NCI-H1105 (cell line): ENCODE data around the gene OPCML.

Experiments used
- DNase-seq: peaks from one replicate; lab custom pipeline; 2025; lab: John Stamatoyannopoulos, UW

The OPCML gene

DNA sequence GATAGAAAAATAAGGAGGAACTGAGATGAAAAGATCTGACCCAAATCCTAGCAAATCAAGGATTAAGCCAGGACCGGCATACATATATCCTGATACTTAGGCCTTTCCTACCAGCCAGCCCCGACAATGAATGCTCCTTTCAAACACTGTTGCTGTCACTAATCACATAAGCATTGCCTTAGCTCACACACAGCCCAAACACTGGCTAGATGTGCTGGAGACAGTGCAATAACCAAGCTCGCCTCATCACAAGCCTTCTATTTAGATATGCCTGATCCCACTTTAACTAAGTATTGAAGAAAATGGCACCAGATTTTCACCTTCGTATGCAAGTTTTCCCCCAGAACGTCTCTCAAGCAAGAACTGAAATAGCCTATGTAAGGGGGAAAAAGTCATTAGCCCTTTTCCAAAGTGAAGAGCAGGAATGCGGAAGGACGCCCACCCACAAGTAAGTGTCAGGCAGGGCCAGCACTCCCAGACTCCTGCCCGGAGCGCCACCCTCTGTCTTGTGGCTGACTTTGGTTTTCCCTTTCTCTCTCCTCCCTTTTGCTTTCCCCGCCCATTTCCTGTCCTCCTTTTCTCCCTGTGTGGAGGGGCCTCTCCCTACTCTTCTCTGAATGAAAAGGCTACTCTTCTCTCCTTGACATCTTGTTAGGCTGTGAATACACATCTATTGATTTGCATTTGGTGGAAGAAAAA, 8.9 kb upstream of the OPCML start:
- DNase-seq: no peak

DNA sequence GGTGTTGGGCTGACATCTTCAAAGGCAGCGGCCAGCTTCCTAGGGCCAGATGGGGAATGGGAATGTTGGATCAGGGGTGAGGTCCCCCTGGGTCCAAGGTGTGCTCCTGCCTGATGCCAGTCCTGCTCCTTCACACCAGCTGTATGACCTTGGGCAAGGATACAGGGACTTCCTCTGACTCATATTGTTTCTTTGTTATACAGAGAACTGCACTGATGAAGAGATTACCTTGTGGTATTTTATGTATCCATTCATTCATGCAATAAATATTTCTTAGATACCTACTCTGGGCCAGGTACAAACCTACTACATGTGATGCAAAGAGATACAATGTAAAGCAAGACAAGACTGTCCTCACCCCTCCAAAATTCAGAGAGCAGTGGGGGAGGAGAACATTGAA, 3.9 kb upstream of the OPCML start:
- no peak for DNase-seq

DNA sequence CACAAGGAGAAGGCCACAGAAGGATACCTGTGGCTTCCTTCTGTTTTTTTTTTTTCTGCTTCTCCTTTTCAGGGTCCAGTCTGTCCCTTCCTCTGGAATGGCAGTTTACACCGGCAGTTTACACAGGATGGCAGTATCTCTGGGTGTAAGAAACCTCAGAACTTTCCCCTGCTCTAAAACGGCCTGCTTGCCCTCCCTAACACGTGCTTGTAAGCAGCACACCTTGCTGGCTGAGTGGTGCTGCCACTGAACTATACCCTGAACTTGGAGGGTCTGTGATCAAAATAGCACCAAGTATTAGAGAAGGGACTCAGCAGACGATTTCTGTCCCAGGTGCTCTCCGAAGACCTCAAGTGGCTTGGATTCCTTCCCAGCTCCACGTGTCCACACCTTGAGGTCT, 904 bp upstream of the OPCML start:
- no peak for DNase-seq

- no peak for DNase-seq
Observed at GRCh38 chr11:133531458-133531857, 843 bp downstream of the OPCML start.

- DNase-seq: no peak
Observed at GRCh38 chr11:133530501-133530835, 1.8 kb downstream of the OPCML start.

DNA sequence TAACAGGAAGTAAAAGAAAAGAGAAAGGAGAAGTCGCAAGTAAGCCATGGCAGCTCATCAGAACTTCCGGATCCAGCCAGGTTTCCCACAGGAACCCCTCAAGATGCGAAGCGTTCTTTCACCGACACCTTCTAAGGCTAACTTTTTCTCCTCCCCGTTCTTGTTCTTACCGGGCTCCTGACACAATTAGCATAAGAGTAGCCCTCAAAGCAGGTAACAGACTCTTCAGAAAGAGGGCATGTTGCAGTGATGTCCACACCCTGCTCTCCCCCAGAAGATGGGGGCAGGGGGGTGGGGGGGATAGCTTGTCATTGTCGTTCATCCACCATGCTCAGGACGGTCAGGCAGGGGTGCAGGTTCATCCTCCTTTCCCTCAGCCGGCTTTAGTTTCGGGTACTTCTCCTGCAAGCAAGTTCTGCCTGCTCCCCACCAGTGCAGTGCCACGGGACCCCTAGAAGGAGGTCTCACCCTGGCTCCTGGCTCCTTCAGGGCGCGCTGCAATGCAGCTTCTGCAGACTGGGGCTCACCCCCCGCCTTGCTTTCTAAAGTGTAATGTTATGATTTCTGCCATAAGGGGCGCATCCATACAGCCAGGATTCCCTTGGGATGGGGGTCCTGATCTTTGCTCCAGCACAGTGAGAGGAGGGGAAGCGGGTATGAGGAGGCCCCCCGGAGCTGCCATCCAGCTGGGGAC, 2.3 kb downstream of the OPCML start:
- DNase-seq: no peak

DNA sequence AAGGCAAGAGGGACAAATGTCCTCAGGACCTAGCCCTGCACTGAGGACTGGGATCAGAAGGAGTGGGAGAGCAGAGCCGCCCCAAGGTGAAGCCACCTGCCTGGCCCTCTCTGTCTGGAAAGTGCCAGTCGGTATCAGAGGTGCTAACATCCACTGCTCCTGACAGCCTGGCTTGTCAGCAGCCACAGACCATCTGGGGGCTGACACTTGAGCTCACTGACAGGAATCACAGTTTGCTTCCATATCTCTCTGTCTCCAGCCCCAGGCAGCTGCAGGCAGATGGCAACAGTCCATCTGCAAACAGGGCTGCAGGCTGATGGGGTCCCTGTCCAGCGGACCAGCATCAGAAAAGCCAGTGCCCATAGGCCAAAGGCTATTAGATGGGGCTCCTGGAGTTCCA, 5.5 kb downstream of the OPCML start:
- no peak for DNase-seq

- DNase-seq: no peak
Observed at GRCh38 chr11:133525976-133526375, 6.3 kb downstream of the OPCML start.

- no peak for DNase-seq
Observed at GRCh38 chr11:133524488-133524887, 7.8 kb downstream of the OPCML start.

DNA sequence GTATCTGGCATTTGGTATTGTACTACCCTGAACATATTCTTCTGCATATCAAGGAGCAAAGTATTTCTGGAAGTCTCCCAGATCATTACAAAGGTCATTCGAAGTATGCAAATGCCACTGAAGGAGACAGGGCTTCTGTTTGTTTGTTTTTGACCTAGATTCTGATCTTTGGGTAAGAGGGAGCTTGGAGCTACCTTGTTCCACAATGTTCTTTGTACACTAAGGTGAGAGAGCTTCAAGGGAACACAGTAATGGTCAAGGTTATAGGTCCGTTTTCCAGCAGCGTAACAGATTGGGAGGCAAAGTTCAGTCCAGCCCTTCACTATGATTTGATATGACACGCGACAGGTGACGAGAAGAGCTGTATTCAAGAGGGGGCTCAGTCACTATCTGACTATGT, 10.0 kb downstream of the OPCML start:
- no peak for DNase-seq

DNA sequence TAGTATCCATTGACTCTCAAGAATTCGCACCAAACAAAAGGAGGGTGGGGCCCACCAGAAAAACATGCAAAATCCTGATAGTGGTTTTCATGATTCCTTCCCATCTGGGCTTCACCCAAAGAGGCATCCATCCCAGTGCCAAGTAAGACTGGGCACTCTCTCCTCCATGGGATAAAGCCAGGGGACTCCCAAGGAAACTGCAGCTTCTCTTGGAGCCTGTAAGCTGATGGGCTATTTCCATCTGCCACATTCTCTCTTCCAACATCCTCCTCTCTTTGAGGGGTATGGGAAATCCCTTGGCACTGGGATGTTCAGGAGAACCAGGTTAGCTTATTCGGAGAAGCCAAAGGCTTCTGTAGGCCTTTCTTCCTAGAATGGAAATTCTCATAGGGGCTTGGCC, 10.8 kb downstream of the OPCML start:
- DNase-seq: no peak

- no peak for DNase-seq
Observed at GRCh38 chr11:133520707-133521106, 11.6 kb downstream of the OPCML start.

DNA sequence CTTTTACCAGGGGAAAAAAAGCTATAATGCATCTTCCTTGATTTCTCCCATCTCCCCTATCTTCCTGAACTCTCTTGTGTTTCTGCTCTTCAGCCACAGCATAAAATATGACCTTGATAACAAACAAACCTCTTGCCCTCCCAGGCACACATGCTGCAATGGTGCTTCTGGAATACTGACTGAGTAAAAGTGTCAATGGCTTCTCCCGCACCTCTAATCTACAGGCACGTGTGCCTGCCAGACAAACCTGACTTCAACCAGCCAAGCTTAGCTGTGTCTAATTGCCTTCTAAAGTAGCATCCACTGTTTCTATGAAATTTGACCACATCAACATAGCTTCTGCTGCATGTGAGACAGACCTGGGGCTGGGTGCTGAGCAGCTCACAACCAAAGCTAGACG, 12.7 kb downstream of the OPCML start:
- no peak for DNase-seq

DNA sequence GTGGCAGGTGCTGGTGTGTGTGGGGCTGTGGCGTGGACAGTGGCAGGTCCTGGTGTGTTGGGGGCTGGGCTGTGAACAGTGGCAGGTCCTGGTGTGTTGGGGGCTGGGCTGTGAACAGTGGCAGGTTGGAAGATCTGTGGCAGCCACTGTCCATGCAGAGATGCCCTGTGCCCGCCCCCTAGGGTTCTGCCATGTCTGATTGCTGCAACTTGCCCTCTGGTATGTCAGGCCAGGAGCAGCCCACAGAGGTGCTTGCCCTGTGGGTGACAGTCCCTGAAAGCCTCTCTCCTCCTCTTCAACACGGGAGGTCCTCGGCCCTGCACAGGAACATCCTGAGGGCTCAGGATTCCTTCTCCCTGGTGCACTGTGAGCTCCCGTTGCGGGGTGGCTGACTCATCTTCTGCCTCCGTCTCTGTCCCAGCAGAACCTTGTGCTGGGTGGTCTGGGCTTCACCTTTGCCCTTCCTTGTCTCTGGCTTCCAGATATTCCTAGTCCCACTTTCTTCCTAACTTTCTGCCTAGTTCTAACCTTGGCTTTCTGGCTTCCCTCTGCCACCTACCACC, 13.5 kb downstream of the OPCML start:
- no peak for DNase-seq

DNA sequence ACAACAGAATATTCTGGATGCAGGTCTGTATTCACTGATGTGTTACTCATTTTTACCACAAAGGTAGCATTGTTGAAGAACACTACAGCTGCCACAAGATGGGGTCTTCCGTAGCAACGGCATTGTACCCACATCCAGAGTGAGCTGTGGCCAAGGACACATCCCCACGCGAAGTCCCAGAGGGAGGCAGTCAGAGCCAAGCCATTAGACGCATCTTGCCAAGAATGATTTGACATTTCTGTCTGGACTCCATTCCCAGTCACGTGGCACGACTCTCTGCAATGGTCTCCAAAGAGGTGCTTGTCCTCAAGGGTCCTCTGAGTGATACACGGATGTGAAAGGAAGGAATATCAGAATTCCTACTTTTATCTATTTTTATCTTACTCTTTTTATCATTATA, 15.5 kb downstream of the OPCML start:
- DNase-seq: no peak

- DNase-seq: no peak
Observed at GRCh38 chr11:133515107-133515506, 17.2 kb downstream of the OPCML start.

DNA sequence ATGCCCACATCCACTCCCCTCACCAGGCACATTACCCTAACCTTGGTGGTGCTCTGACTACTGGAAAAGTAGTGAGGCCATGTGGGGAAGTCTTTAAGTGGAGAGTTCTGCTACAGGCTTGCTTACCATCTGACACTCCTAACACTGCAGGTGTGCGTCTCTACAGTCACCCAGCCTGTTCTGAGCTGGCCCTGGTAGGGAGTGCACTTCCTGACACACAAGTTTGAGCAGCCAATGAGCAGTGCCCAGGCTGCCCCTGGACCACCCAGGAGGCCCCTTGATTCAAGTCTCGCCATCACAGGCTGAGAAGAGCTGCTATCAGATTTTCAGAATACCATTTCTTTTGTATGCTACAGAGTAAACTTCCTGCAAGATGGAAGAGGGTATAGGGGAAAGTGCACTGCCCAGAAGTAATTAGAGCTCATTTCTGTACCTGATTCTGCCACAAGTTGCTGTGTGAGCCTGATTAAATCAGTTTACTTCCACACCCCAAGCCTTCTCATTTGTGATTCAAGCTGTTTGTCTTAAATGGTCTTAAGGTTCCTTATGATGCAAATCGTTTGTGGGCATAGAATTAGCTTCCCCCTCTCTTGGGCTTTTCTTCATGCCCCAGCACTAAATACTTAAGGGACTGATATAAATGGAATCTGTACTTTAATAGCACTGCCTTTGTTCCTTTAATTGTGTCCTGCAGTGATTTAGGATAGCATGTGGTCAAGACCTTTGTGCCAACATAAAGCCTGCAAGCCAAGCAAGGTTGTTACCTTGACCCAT, 22.2 kb downstream of the OPCML start:
- DNase-seq: no peak

- DNase-seq: no peak
Observed at GRCh38 chr11:133508468-133508867, 23.8 kb downstream of the OPCML start.

DNA sequence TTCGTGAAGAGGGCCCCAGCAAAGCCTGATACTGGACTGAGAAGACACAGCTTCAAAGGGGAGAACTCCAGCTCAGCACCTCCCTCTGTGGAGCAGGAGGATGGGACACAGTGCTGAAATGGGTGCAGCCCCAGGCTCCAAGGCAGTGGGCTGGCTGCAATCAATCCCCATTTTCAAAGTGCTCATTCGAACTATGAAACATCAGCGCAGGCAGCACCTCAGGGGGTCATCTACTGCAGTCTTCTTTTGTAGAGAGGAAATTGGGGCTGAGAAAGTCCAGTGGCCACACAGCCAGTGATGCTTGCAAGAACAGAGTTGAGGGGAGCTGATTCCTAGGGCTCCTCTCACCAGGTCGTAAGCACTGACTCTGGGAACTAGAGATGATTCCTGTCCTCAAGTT, 25.1 kb downstream of the OPCML start:
- DNase-seq: no peak

GRCh38 chr11:133506551-133507094, 25.7 kb downstream of the OPCML start:
- DNase-seq: no peak

DNA sequence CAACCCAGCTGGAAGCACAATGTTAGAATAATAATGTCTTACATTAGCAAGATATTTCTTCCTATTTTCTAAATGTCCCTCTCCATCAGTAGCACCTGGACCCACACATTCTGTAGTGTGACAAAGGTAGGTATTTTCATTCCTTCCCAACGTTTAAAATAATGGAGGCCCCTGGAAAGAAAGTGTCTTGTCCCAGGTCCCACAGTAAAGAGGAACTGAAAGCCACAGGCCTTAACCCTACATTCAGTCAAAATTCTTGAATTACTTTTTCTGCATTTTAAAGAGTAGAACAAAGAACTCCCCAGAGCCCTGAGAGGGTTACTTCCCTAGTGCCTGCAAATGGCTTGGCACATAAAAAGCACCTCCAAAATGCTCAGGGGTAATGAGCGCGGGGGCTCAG, 26.3 kb downstream of the OPCML start:
- DNase-seq: no peak

- DNase-seq: no peak
Observed at GRCh38 chr11:133504906-133505305, 27.4 kb downstream of the OPCML start.

DNA sequence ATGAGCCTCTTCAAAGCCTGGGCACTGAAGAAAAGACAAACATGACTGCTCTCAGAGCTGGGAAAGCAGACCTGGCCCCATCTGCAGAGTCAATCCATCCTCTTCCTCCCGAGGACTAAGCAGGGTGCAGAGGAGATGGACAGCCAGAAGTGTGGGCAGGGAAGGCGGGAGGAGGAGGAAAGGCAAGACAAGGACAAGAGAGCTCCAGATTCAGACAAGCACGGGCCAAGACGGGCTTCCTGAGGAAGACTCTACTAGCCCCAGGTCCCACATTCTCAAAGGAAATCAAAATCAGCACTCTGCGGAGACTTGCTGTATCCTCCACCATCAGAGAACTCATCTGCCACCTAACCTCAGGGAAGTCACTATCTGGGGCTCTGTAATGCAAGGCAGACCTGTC, 28.5 kb downstream of the OPCML start:
- DNase-seq: no peak
